ENCODE data around the gene EMC1. TPM values are rescaled to one million over a fixed set of nuclear protein-coding genes. Genes with fewer than 3 reads are reported as not detected.
"Not testable (repeated sequence)": the region's sequence is repeated elsewhere in the genome, so short reads cannot be mapped to it uniquely, and the experiment has no call there.

EMC1 gene
- 28.4 TPM for total RNA-seq
- 10 to 100 TPM; 17.3 to 23.5 (median 19.0) TPM for polyA plus RNA-seq

- Histone ChIP-seq H3K36me3 (ENCODE audit: control insufficient read depth, insufficient read depth, low read length) (peaks cover 14% of the 10 kb centered on the region), H3K27ac (ENCODE audit: insufficient read depth, low read length, poor library complexity, severe bottlenecking) (peak within 1 kb of the TSS; percentile 92), H3K9me3 (ENCODE audit: control insufficient read depth in 2 of 2, low read length in 2 of 2) (no peaks in the 10 kb centered on the region), H3K4me3 (ENCODE audit: low read depth, low read length) (peak within 1 kb of the TSS; percentile 97), H3K4me1 (ENCODE audit: control insufficient read depth, insufficient read depth, low read length, poor library complexity, severe bottlenecking) (peaks cover 33% of the 10 kb centered on the region), H3K27me3 (ENCODE audit: control insufficient read depth, insufficient read depth, low read length) (no peaks in the 10 kb centered on the region)
- no peaks in the 10 kb centered on the region for H3K27me3 Mint-ChIP-seq
- H3K4me1 Mint-ChIP-seq = peaks cover 6 to 48% (median 22%) of the 10 kb centered on the region in 4 donors
- H3K36me3 Mint-ChIP-seq = no peaks in the 10 kb centered on the region
- H3K9me3 Mint-ChIP-seq = no peaks in the 10 kb centered on the region
- H3K27ac Mint-ChIP-seq = peak within 1 kb of the TSS; percentile 89 to 95 (median 94)
- DNase-seq (peak; percentile 84 to 92 (median 88)), ATAC-seq (ENCODE audit: low read depth in 2 of 2) (peak; percentile 94 to 95)
- H3K4me3 Mint-ChIP-seq = peak within 1 kb of the TSS; percentile 94 to 99 (median 96)
These were observed at the start of gene EMC1, which contains the start of gene MRTO4 for GRCh38 chr1:19251305-19252196. Gene EMC1, minus strand, starts transcription at chr1:19251524. Its CDS starts 15 bp downstream, at chr1:19251509. Gene MRTO4, plus strand, starts transcription at chr1:19251805. Its CDS starts 31 bp downstream, at chr1:19251836.

GRCh38 chr1:19300211-19300610 is 48.9 kb upstream of the EMC1 start:
- Mint-ChIP-seq H3K27ac (no peak overlapping the region), H3K9me3 (peaks cover 0 to 10% (median 4%) of the 10 kb centered on the region in 7 donors), H3K27me3 (no peaks in the 10 kb centered on the region), H3K4me1 (no peaks in the 10 kb centered on the region), H3K36me3 (peaks cover 40% of the 10 kb centered on the region), H3K4me3 (no peak overlapping the region)
- Histone ChIP-seq H3K36me3 (ENCODE audit: control insufficient read depth, insufficient read depth, low read length) (peaks cover 23% of the 10 kb centered on the region), H3K4me1 (ENCODE audit: control insufficient read depth, insufficient read depth, low read length, poor library complexity, severe bottlenecking) (no peaks in the 10 kb centered on the region), H3K4me3 (ENCODE audit: low read depth, low read length) (no peak overlapping the region), H3K27ac (ENCODE audit: insufficient read depth, low read length, poor library complexity, severe bottlenecking) (no peak overlapping the region), H3K27me3 (ENCODE audit: control insufficient read depth, insufficient read depth, low read length) (no peaks in the 10 kb centered on the region), H3K9me3 (ENCODE audit: control insufficient read depth in 2 of 2, low read length in 2 of 2) (peaks cover 2 to 7% of the 10 kb centered on the region in 2 experiments)
- ATAC-seq (ENCODE audit: low read depth in 2 of 2) (no peak), DNase-seq (no peak)

- Mint-ChIP-seq H3K27ac (no peak overlapping the region), H3K27me3 (peaks cover 1% of the 10 kb centered on the region), H3K4me3 (no peak overlapping the region), H3K9me3 (peaks cover 2 to 18% (median 11%) of the 10 kb centered on the region in 7 donors), H3K4me1 (no peaks in the 10 kb centered on the region), H3K36me3 (peaks cover 24% of the 10 kb centered on the region)
- Histone ChIP-seq H3K36me3 (ENCODE audit: control insufficient read depth, insufficient read depth, low read length) (no peaks in the 10 kb centered on the region), H3K4me1 (ENCODE audit: control insufficient read depth, insufficient read depth, low read length, poor library complexity, severe bottlenecking) (no peaks in the 10 kb centered on the region), H3K9me3 (ENCODE audit: control insufficient read depth in 2 of 2, low read length in 2 of 2) (peaks cover 13 to 17% of the 10 kb centered on the region in 2 experiments), H3K27me3 (ENCODE audit: control insufficient read depth, insufficient read depth, low read length) (no peaks in the 10 kb centered on the region), H3K4me3 (ENCODE audit: low read depth, low read length) (no peak overlapping the region), H3K27ac (ENCODE audit: insufficient read depth, low read length, poor library complexity, severe bottlenecking) (no peak overlapping the region)
- DNase-seq (no peak), ATAC-seq (ENCODE audit: low read depth in 2 of 2) (no peak)
These were observed 43.3 kb upstream of the EMC1 start for GRCh38 chr1:19294638-19295037.

- peaks cover under 1 to 1% of the 10 kb centered on the region in 2 experiments for H3K9me3 ChIP-seq (ENCODE audit: control insufficient read depth in 2 of 2, low read length in 2 of 2)
- Mint-ChIP-seq H3K9me3 (peaks cover 0 to 7% (median 3%) of the 10 kb centered on the region in 7 donors), H3K4me3 (peak overlapping the region; percentile 48 to 77 (median 56)), H3K36me3 (peaks cover 2% of the 10 kb centered on the region), H3K27me3 (peaks cover 7% of the 10 kb centered on the region), H3K4me1 (peaks cover 0 to 14% (median 2%) of the 10 kb centered on the region in 4 donors), H3K27ac (no peak overlapping the region)
- ATAC-seq (ENCODE audit: low read depth in 2 of 2) = no peak
- H3K27ac ChIP-seq (ENCODE audit: insufficient read depth, low read length, poor library complexity, severe bottlenecking) = no peak overlapping the region
- no peaks in the 10 kb centered on the region for H3K27me3 ChIP-seq (ENCODE audit: control insufficient read depth, insufficient read depth, low read length)
- DNase-seq = no peak
- peaks cover 7% of the 10 kb centered on the region for H3K4me1 ChIP-seq (ENCODE audit: control insufficient read depth, insufficient read depth, low read length, poor library complexity, severe bottlenecking)
- H3K4me3 ChIP-seq (ENCODE audit: low read depth, low read length) = no peak overlapping the region
- no peaks in the 10 kb centered on the region for H3K36me3 ChIP-seq (ENCODE audit: control insufficient read depth, insufficient read depth, low read length)
These were observed 37.9 kb upstream of the EMC1 start for GRCh38 chr1:19289244-19289643.

- not testable (repeated sequence) for H3K36me3 Mint-ChIP-seq; H3K9me3 ChIP-seq (ENCODE audit: control insufficient read depth in 2 of 2, low read length in 2 of 2); H3K4me1 ChIP-seq (ENCODE audit: control insufficient read depth, insufficient read depth, low read length, poor library complexity, severe bottlenecking); H3K36me3 ChIP-seq (ENCODE audit: control insufficient read depth, insufficient read depth, low read length); H3K27ac ChIP-seq (ENCODE audit: insufficient read depth, low read length, poor library complexity, severe bottlenecking); H3K27me3 Mint-ChIP-seq; H3K9me3 Mint-ChIP-seq; H3K27me3 ChIP-seq (ENCODE audit: control insufficient read depth, insufficient read depth, low read length); H3K27ac Mint-ChIP-seq
- Mint-ChIP-seq H3K4me1 (peaks cover 0 to 14% (median 2%) of the 10 kb centered on the region in 4 donors), H3K4me3 (peak within 1 kb of the TSS; percentile 48 to 77 (median 56))
- peak; percentile 37 to 82 (median 48) for DNase-seq
- ATAC-seq (ENCODE audit: low read depth in 2 of 2) = peak; percentile 85 to 93
- H3K4me3 ChIP-seq (ENCODE audit: low read depth, low read length) = peak within 1 kb of the TSS; percentile 13
These were observed 37.3 kb upstream of the EMC1 start, which contains the start of gene AKR7A3 for GRCh38 chr1:19288324-19289241. Gene AKR7A3, minus strand, starts transcription at chr1:19288770. Its CDS starts 61 bp downstream, at chr1:19288709.

- ATAC-seq (ENCODE audit: low read depth in 2 of 2) (no peak), DNase-seq (no peak)
- H3K4me1 ChIP-seq (ENCODE audit: control insufficient read depth, insufficient read depth, low read length, poor library complexity, severe bottlenecking) = peaks cover 7% of the 10 kb centered on the region
- Mint-ChIP-seq H3K4me3 (peak overlapping the region; percentile 24 to 61 (median 43)), H3K4me1 (peaks cover 0 to 14% (median 2%) of the 10 kb centered on the region in 4 donors), H3K9me3 (peaks cover 0 to 7% (median 1%) of the 10 kb centered on the region in 7 donors), H3K27ac (no peak overlapping the region), H3K27me3 (peaks cover 7% of the 10 kb centered on the region), H3K36me3 (no peaks in the 10 kb centered on the region)
- no peaks in the 10 kb centered on the region for H3K27me3 ChIP-seq (ENCODE audit: control insufficient read depth, insufficient read depth, low read length)
- no peak overlapping the region for H3K27ac ChIP-seq (ENCODE audit: insufficient read depth, low read length, poor library complexity, severe bottlenecking)
- H3K4me3 ChIP-seq (ENCODE audit: low read depth, low read length) = no peak overlapping the region
- no peaks in the 10 kb centered on the region for H3K36me3 ChIP-seq (ENCODE audit: control insufficient read depth, insufficient read depth, low read length)
- no peaks in the 10 kb centered on the region for H3K9me3 ChIP-seq (ENCODE audit: control insufficient read depth in 2 of 2, low read length in 2 of 2)
These were observed 36.3 kb upstream of the EMC1 start for GRCh38 chr1:19287436-19288185.

GRCh38 chr1:19285807-19286206 is 34.5 kb upstream of the EMC1 start:
- H3K27me3 Mint-ChIP-seq = peaks cover 10% of the 10 kb centered on the region
- H3K36me3 Mint-ChIP-seq; H3K9me3 ChIP-seq (ENCODE audit: control insufficient read depth in 2 of 2, low read length in 2 of 2); DNase-seq; ATAC-seq (ENCODE audit: low read depth in 2 of 2); H3K9me3 Mint-ChIP-seq; H3K27me3 ChIP-seq (ENCODE audit: control insufficient read depth, insufficient read depth, low read length); H3K36me3 ChIP-seq (ENCODE audit: control insufficient read depth, insufficient read depth, low read length); H3K27ac Mint-ChIP-seq; H3K4me3 ChIP-seq (ENCODE audit: low read depth, low read length); H3K27ac ChIP-seq (ENCODE audit: insufficient read depth, low read length, poor library complexity, severe bottlenecking); H3K4me1 ChIP-seq (ENCODE audit: control insufficient read depth, insufficient read depth, low read length, poor library complexity, severe bottlenecking); H3K4me3 Mint-ChIP-seq: not testable (repeated sequence)
- peaks cover 0 to 14% (median 2%) of the 10 kb centered on the region in 4 donors for H3K4me1 Mint-ChIP-seq

Measured in CD4-positive, CD25-positive, alpha-beta regulatory T cell (primary cell).